ENCODE data around the gene ME1. TPM values are rescaled to one million over a fixed set of nuclear protein-coding genes. Genes with fewer than 3 reads are reported as not detected.
"Not testable (repeated sequence)": the region's sequence is repeated elsewhere in the genome, so short reads cannot be mapped to it uniquely, and the experiment has no call there.

Gene ME1
- total RNA-seq, 2 donors from 2014 or later, result not detected

DNA sequence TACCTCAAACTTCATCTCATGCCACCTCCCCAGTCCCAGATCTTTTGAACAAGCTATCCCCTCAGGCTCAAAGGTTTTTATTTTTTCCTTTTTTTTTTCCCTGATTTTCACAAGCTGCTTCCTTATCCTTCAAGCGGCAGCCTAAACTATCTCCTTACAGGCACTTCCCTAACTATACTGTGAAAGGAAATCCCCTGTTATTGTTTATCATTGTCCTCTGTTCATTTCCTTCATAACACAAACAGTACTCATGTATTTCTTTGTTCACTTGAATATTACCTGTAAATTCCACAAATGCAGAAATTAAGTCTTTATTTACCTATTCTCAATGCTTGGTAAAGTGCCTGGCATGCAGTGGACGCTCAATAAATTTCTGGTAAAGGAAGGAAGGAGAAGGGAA lies 48.9 kb downstream of the ME1 start:
- no peaks in the 10 kb centered on the region for H3K9me3 Mint-ChIP-seq
- no peaks in the 10 kb centered on the region for H3K36me3 Mint-ChIP-seq
- ATAC-seq, result no peak
- H3K27ac Mint-ChIP-seq, result no peak overlapping the region
- no peak for DNase-seq (ENCODE audit: low spot score in 2 of 2)

DNA sequence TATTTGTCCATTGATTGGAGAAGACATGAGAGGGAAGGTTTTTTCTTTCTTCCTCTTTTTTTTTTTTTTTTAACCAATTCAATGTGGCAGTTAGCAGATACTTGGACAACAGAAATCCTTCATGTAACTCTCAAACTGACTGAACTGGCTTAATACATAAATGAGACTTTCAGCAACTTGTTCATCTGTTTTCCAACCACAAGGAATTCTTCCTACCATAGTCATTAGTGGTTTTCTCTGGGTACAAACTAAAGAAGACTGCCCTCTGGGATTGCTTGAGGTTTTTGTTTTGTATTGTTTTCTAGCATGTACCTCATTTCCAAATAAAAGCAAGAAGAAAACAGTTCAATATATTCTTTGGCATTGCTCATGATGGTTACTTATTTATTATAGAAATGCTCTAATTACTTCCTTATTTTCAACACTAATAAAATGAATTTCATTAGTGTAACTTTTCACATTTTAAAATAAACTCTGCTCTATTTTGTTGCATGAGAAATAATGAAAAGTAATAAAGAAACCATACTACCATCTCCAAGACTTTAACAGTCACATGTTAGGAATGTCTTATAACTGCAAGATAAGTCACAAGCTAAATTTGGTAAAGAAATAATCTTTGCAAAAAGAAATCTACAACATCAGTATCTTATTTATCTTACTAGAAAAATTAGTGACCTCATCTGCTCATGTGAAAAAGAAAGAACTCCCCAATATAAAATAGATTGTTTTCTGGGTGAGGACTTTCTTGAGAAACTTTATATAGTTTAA lies 52.0 kb downstream of the ME1 start:
- no peak for ATAC-seq

DNA sequence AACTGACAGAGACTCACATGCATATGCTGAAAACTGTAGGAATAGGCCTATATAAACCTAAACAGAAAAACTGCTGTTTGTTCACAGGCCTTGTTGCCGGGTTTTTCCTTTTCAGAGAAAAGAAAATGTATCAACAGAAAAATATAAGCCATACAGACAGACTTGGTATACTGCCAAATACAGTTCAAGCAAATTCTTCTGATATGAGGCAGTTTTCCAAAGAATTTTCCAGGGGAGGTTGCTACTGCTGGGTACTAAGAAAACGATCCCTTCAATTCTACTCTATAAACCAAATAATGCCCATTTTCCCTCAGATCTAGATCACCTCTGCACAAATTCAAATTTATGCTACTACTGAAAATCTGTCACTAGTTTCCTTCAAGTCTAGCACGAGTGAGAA lies 59.4 kb downstream of the ME1 start:
- Mint-ChIP-seq H3K9me3 (no peaks in the 10 kb centered on the region), H3K36me3 (no peaks in the 10 kb centered on the region), H3K27ac (no peak overlapping the region)
- DNase-seq (ENCODE audit: low spot score in 2 of 2) (no peak), ATAC-seq (no peak)

More for the DNA sequence above, 52.0 kb downstream of the ME1 start:
- H3K27ac Mint-ChIP-seq, result no peak overlapping the region
- no peak for DNase-seq (ENCODE audit: low spot score in 2 of 2)
- no peaks in the 10 kb centered on the region for H3K36me3 Mint-ChIP-seq
- H3K9me3 Mint-ChIP-seq, result no peaks in the 10 kb centered on the region

DNA sequence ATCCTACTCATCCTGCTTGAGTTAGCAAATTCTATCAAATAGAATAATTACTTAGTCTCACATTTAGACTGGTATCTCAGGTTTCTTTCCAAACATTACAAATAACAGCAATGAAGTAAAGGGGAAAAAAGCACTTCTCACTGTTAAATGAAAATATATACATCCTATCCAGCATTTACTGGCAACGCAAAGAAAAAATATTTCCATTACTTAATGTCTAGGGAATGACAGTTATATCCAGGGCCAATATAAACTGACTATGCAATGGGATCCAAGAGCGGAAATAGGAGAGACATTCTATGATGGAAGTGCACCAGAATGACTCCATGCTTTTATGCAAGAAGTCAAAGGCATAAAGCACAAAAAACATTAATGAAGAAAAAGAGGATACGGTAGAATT lies 60.3 kb downstream of the ME1 start:
- H3K9me3 Mint-ChIP-seq, result no peaks in the 10 kb centered on the region
- ATAC-seq, result no peak
- H3K36me3 Mint-ChIP-seq, result no peaks in the 10 kb centered on the region
- DNase-seq (ENCODE audit: low spot score in 2 of 2), result no peak
- H3K27ac Mint-ChIP-seq, result no peak overlapping the region

DNA sequence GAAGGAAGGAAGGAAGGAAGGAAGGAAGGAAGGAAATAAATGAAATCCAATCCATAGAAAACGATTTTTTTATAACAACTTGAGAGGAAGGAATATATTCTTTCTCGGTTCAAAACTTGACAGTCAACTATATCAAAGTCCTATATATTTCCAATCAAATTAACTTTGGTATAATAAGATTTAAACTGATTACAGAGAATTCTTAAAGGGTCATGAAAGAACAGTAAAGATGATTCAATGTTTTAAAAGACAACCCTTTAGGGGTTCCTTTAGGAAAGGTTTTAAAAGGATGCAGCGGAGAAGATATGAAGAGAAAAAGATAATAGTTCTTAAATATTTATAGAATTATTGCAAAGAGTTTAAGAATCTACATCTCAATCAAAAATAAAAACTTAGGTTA lies 61.2 kb downstream of the ME1 start:
- ATAC-seq, result no peak
- no peak overlapping the region for H3K27ac Mint-ChIP-seq
- no peak for DNase-seq (ENCODE audit: low spot score in 2 of 2)
- no peaks in the 10 kb centered on the region for H3K36me3 Mint-ChIP-seq
- H3K9me3 Mint-ChIP-seq, result no peaks in the 10 kb centered on the region

DNA sequence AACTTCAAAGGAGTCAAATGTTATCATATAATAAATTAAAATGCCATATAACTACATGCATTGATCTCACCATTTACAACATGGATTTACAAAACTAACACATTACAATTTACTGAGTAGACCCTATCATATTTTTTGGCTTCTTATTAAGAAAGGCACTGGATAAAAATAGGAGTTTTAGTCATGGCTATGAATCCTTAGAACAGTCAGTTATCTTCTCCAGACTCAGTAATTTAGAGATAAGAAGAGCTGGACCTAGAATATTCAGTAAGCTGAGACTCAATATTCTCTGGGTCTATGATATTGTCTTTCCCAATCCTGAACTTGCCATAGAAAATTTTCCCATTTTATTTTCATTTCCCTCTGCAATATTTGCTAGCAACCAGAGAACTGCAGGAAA lies 62.3 kb downstream of the ME1 start:
- ATAC-seq (no peak), DNase-seq (ENCODE audit: low spot score in 2 of 2) (no peak)
- Mint-ChIP-seq H3K27ac (no peak overlapping the region), H3K36me3 (no peaks in the 10 kb centered on the region), H3K9me3 (no peaks in the 10 kb centered on the region)

DNA sequence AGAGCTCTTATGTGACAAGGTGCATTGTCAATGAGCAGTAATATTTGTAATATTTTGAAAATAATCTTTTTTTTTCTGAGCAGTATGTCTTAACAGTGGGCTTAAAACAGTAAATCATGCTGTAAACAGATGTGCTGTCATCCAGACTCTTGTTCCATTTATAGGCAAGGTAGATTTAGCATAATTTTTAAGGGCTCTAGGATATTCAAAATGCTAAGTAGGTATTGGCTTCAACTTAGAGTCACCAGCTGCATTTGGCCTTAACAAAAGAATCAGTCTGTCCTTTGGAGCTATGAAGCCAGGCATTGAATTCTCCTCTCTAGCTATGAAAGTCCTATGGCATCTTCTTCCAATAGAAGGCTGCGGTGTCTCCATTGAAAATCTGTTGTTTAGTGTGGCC lies 63.7 kb downstream of the ME1 start:
- Mint-ChIP-seq H3K36me3 (no peaks in the 10 kb centered on the region), H3K9me3 (no peaks in the 10 kb centered on the region), H3K27ac (no peak overlapping the region)
- no peak for DNase-seq (ENCODE audit: low spot score in 2 of 2)
- ATAC-seq, result no peak

DNA sequence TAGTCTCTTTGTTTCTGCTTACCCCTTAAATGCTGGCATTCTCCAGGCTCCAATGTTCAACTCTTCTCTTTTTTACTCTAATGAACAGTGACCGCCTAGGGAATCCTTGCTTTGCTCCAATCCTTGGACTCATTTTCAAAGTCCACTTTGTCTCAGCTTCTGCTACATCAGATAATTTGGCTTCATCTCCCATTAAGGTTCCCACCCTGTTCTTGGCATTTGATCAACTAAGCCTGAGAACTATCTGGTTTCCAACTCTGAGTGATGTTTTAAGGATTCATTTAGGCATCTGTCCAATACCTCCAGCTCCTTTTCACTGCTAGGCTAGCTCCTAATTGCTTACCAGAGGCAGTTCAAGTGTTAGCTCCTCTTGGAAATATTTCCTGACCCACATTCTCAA lies 64.9 kb downstream of the ME1 start:
- Mint-ChIP-seq H3K9me3 (no peaks in the 10 kb centered on the region), H3K36me3 (no peaks in the 10 kb centered on the region), H3K27ac (no peak overlapping the region)
- DNase-seq (ENCODE audit: low spot score in 2 of 2), result no peak
- ATAC-seq, result no peak

DNA sequence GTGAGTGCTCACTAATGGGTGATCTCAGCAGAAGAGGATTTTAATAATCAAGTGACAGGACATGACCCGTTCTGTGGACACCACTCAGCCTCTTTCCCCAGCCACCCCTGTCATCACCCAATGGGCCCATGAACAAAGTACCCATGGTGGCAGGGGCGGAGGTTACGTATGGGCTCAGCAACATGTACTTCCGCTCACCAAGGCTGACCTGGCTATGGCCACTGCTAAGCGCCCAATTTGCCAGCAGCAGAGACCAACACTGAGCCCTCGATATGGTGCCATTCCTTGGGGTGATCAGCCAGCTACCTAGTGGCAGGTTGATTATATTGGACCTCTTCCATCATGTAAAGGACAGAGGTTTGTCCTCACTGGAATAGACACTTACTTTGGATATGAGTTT lies 68.5 kb downstream of the ME1 start:
- not testable (repeated sequence) for H3K9me3 Mint-ChIP-seq; DNase-seq (ENCODE audit: low spot score in 2 of 2); H3K36me3 Mint-ChIP-seq; H3K27ac Mint-ChIP-seq; ATAC-seq

DNA sequence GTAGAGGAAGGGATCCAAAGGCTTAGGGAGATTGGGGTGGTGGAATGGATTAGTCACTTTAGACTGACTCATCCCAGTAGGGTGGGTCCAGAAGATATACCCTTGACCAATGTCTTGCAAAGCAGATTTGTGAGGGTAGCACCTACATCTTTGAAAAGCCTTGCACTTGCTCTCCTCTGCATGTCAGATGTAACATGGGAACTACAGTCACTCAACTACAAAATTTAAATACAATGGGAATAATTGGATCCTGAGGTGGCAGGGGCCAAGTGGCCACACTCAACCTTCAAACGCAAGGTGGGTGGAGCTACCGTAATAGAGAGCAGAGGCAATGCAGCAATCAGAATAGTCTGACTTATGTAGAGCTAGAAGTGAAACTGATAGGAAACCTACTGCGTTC lies 71.2 kb downstream of the ME1 start:
- DNase-seq (ENCODE audit: low spot score in 2 of 2) (no peak), ATAC-seq (no peak)
- Mint-ChIP-seq H3K27ac (no peak overlapping the region), H3K9me3 (peaks cover 3 to 10% of the 10 kb centered on the region in 2 donors), H3K36me3 (no peaks in the 10 kb centered on the region)

DNA sequence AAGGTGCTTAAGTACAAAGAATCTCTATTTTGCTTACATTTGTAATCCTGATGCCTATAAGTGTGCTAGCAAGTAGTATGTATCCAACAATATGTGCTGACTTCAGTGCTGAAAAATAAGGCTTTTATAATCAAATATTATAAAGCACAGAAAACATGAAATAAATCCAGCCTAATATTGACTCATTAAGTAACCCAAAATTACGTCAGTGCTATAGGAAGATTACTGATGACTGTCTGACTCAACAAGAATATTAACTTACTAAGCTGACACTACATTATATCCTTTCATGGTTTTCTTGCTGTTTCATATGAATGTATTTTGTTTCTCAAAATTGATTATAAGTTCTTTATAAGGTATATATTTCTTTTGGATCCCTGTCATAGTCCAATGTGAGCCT lies 76.1 kb downstream of the ME1 start:
- DNase-seq (ENCODE audit: low spot score in 2 of 2) (no peak), ATAC-seq (no peak)
- no peaks in the 10 kb centered on the region for H3K36me3 Mint-ChIP-seq
- H3K27ac Mint-ChIP-seq, result no peak overlapping the region
- peaks cover 3 to 8% of the 10 kb centered on the region in 2 donors for H3K9me3 Mint-ChIP-seq

DNA sequence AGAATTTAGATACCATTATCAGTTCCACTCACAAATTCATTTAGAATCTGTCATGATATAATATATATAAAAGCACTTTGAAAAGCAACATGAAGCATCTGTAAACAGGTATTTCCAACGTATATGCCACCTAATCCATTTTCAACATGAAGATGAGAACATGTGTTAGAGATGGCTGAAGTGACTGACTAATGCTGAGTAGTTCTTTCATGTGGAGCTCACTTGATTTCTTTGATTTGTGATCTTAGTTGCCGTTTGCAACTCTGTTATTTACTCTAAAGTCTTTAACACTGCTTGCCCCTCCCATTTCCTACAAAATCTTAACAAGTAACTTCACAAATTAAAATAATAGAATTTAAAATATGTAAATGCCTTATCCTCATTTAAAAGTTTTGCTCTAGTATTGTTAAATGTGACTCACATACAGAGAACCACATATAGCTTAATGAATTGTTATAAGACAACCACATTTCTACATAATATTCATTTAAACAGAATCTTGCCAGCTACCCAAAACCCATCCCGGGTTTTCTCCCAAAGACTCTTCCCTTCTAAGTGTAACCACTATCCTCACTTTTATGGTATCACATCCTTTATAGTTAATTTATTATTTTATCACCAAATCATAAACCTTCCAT lies 78.3 kb downstream of the ME1 start:
- no peak for ATAC-seq
- no peak overlapping the region for H3K27ac Mint-ChIP-seq
- H3K36me3 Mint-ChIP-seq, result no peaks in the 10 kb centered on the region
- no peaks in the 10 kb centered on the region for H3K9me3 Mint-ChIP-seq
- no peak for DNase-seq (ENCODE audit: low spot score in 2 of 2)

DNA sequence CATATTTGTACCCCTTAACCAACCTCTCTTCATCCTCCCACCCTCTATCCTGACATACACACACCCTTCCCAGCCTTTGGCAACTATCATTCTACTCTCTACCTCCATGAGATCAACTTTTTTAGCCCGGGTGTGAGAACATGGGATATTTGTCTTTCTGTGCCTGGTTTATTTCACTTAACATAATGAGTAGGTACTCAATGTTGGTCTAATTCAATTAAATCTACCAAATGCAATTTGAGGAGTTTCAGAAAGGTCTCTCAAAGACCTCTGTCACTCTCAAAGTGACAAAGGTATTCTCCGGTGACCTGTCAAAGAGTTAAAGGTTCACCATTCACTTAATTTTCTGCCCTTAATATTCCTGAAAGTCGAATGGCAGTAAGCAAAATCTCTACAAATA lies 87.7 kb downstream of the ME1 start:
- no peaks in the 10 kb centered on the region for H3K36me3 Mint-ChIP-seq
- ATAC-seq, result no peak
- no peak overlapping the region for H3K27ac Mint-ChIP-seq
- no peak for DNase-seq (ENCODE audit: low spot score in 2 of 2)
- H3K9me3 Mint-ChIP-seq, result peaks cover 0 to 3% of the 10 kb centered on the region in 2 donors

DNA sequence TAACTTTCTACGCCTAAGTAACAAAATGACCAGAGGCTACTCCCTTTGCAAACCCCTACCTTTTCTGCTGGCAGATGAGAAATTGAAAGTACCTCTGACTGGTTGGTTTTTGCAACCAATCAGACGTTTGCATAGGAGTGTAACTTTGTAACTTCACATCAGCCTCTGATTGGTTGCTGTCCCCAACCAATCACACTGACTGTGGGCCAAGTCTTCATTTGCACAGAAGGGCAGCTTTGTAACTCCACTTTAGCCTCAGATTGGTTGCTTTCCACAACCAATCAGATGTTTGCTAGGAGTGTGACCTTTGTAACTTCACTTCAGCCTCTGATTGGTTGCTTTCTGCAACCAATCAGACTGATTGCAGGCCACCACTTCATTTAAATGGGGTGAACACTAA lies 89.1 kb downstream of the ME1 start:
- H3K27ac Mint-ChIP-seq, result no peak overlapping the region
- no peak for ATAC-seq

DNA sequence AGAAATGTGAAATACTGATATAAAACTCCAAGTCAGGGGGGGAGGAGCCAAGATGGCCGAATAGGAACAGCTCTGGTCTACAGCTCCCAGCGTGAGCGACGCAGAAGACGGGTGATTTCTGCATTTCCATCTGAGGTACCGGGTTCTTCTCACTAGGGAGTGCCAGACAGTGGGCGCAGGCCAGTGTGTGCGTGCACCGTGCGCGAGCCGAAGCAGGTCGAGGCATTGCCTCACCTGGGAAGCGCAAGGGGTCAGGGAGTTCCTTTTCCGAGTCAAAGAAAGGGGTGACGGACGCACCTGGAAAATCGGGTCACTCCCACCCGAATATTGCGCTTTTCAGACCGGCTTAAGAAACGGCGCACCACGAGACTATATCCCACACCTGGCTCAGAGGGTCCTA lies 96.9 kb downstream of the ME1 start:
- H3K27ac Mint-ChIP-seq; DNase-seq (ENCODE audit: low spot score in 2 of 2); H3K36me3 Mint-ChIP-seq; H3K9me3 Mint-ChIP-seq; ATAC-seq: not testable (repeated sequence)

More for the DNA sequence above, 89.1 kb downstream of the ME1 start:
- Mint-ChIP-seq H3K36me3 (no peaks in the 10 kb centered on the region), H3K9me3 (peaks cover 0 to 3% of the 10 kb centered on the region in 2 donors)
- DNase-seq (ENCODE audit: low spot score in 2 of 2), result no peak

DNA sequence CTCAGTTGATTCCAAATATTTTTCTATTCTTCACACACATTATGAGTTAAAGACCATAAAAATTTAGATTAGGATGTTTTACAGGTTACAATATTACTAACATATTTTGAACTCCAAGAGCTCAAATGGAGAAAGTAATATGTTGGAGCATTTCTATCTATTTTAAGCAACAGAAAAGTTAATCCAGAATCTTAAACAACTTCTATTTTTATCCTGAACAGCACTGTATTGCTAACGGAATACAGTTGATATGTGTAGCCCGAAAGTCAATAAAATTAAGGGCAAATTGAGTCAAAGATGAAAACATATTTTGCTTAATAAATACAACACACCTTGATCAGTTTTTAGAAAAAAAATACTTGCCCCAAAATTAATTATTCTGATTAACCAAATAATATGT lies 97.4 kb downstream of the ME1 start:
- H3K27ac Mint-ChIP-seq, result no peak overlapping the region
- no peak for ATAC-seq
- no peaks in the 10 kb centered on the region for H3K36me3 Mint-ChIP-seq
- no peaks in the 10 kb centered on the region for H3K9me3 Mint-ChIP-seq
- no peak for DNase-seq (ENCODE audit: low spot score in 2 of 2)

DNA sequence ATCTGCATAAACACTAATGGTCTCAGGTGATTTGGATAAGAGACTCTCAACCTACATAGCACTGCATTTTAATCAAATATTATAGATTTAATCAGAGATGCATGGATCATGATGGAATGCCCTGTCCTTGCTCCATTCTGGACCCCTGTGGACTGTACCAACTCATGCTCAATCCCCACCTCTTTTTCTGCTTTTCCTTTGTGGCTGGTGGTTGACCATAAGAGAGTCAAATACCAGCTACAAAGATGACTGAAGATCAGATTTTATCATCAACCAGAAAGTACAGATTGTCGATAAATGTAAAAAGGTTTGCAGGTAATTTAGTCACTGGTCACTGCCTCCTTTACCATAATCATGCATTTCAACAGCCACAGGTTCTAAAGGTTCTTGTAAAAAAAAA lies 116.2 kb downstream of the ME1 start:
- no peak for DNase-seq (ENCODE audit: low spot score in 2 of 2)
- no peak for ATAC-seq
- Mint-ChIP-seq H3K36me3 (no peaks in the 10 kb centered on the region), H3K27ac (no peak overlapping the region), H3K9me3 (peaks cover 0 to 3% of the 10 kb centered on the region in 2 donors)

DNA sequence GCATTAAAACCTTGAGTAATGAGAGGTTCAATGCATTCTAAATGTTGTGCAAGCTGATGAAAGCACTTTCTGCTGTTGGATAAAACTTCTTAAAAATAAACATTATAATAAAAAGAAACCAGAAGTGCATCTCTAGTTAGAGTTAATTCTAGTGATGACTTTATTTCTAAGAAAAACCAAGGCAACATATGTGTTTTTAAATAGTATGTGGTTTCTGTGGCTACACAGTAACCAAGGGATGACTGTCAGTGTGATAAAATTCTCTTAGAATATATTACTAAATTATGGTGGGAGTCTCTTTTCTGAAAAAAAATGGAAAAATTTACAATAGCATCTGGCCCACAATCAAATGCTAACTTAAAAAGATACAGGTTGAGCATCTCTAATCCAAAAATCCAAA lies 117.0 kb downstream of the ME1 start:
- DNase-seq (ENCODE audit: low spot score in 2 of 2) (no peak), ATAC-seq (peak in 1 of 2 donors; percentile 28)
- Mint-ChIP-seq H3K36me3 (no peaks in the 10 kb centered on the region), H3K27ac (no peak overlapping the region), H3K9me3 (peaks cover 0 to 3% of the 10 kb centered on the region in 2 donors)

Measured in activated naive CD4-positive, alpha-beta T cell treated with anti-CD3 and anti-CD28 coated beads, Interleukin-2, amount 50 U/mL, for 72 hours (primary cell).